ENCODE data around the gene SUSD3.
"Not testable (repeated sequence)": the region's sequence is repeated elsewhere in the genome, so short reads cannot be mapped to it uniquely, and the experiment has no call there.

Gene SUSD3

GRCh38 chr9:93093877-93094657 is 35.6 kb downstream of the SUSD3 start:
- DNase-seq (ENCODE audit: low spot score): no peak

GRCh38 chr9:93094658-93095204 is 36.2 kb downstream of the SUSD3 start:
- DNase-seq (ENCODE audit: low spot score): no peak

GRCh38 chr9:93095205-93096130 is 37.0 kb downstream of the SUSD3 start:
- peak; percentile 100 for DNase-seq (ENCODE audit: low spot score)

GRCh38 chr9:93096131-93096802 is 37.8 kb downstream of the SUSD3 start, which contains the start of gene CARD19:
TSS of gene CARD19 (plus strand) at chr9:93096217. CDS start at chr9:93096346, 129 bp downstream.
- peak; percentile 36 for DNase-seq (ENCODE audit: low spot score)

- DNase-seq (ENCODE audit: low spot score): no peak
Observed at GRCh38 chr9:93096811-93097382, 38.4 kb downstream of the SUSD3 start.

DNA sequence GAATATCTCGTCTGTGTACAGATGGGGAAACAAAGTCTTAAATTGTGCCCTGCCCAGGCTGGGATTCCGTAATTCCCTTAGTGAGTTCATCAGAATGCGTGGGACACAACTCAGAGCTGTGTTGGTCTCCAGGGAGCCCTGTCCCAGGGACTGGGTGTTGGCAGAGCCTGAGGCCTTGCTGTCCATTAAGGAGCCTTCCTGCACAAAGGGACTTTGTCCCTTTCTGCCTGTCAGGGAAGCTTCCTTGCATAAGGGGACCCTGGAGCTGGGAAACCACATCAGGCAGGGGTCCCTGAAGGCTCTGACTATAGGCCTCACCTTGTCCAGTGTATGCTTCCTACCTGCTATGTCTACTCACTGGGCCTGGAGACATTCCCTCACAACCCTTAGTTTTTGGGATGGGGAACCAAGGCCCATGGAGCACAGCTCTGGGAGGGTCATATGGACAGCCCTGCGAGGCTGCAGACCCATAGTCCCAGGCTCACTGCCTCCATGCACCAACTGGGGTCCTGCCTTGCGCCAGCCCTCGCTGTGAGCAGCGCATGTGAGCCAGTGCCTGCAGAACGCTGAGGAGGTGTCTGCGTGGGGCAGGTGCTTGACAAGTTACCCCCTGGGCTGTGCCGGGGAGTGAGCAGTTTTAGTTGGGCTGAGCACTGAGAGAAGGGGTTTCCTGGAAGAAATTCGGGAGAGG is 39.2 kb downstream of the SUSD3 start:
- no peak for DNase-seq (ENCODE audit: low spot score)

- DNase-seq (ENCODE audit: low spot score): peak; percentile 64
Observed at GRCh38 chr9:93098236-93098946, 39.9 kb downstream of the SUSD3 start.

DNA sequence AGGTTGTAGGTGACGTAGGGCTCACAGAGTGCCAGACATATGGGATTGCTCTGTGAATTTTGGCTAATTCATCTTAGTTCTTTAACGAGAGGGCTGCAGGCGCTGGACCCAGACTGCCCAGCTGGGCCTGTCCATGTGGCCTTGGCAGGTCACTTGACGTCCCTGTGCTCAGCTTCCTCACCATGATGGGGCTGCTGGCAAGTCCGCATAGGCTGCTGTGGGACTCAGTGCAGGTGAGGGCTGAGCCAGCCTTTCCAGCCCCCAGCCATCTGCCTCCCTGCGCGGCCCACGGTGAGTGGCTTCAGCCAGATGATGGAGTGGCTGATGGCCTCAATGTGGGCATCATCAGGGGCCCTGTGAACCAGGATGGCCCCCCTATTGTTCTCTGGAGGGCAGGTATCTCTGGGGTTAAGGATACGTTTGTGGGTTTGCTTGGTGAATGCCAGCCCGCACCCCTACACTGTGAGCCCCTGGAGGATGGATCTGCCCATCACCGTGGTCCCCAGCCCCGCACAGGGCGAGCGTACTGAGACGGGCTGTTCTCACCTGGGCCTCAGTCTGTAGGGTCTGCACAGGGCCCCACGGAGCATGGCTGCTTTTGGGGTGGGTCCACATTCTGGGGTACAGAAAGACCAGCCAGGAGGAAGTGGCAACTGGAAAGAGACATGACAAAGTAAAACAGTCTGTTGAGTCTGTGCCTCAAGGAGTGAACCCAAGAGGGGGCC is 41.2 kb downstream of the SUSD3 start:
- DNase-seq (ENCODE audit: low spot score): no peak

GRCh38 chr9:93100276-93100636 is 41.8 kb downstream of the SUSD3 start:
- DNase-seq (ENCODE audit: low spot score): no peak

DNA sequence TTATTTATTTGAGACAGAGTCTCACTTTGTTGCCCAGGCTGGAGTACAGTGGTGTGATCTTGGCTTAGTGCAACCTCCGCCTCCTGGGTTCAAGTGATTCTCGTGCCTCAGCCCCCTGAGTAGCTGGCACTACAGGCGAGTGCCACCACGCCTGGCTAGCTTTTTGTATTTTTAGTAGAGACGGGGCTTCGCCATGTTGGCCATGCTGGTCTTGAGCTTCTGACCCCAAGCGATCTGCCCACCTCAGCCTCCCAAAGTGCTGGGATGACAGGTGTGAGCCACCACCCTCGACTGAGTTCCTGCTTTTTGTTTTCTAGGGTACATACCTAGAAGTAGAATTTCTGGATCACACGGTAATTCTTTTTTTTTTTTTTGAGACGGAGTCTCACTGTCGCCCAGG is 42.6 kb downstream of the SUSD3 start:
- DNase-seq (ENCODE audit: low spot score): not testable (repeated sequence)

DNA sequence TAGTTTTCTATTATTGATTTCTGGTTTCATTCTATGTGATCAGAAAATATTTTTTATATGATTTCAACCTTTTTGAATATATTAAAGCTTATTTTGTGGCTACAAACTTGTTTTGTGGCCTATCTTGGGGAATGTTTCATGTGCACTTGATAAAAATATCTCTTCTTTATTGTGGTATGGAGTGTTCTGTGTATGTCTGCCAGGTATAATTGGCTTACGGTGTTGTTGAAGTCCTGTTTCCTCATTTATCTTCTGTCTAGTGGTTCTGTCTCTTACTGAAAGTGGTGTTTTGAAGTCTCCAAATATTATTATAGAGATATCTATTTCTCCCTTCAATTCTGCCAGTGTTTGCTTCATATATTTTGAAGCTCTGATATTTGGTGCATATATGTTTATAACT is 47.1 kb downstream of the SUSD3 start:
- DNase-seq (ENCODE audit: low spot score): no peak

DNA sequence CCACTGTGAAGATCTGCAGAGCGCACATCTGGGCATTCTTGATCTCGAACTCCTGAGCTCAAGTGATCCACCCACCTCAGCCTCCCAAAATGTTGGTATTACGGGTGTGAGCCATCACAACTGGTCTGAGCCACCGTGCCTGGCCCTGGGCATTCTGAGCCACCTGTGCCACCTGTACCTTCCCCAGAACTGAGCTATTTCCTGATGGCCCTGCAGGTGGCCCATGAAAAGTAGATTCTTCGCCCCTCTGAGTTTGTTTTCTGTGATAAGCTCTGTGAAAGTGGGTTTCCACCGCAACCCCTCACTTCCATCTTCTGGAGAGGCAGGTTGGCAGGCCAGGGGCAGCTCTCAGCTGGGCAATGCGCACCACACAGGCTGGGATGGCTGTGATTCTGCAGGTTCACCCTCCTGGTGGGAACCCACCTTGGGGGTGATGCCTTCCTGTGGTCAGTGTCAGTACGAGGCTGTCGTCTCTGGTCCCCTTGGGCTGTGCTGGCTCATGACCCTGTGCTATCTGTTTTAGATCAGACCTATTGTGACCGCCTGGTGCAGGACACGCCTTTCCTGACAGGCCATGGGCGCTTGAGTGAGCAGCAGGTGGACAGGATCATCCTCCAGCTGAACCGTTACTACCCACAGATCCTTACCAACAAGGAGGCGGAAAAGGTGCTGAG is 48.8 kb downstream of the SUSD3 start:
- no peak for DNase-seq (ENCODE audit: low spot score)

DNA sequence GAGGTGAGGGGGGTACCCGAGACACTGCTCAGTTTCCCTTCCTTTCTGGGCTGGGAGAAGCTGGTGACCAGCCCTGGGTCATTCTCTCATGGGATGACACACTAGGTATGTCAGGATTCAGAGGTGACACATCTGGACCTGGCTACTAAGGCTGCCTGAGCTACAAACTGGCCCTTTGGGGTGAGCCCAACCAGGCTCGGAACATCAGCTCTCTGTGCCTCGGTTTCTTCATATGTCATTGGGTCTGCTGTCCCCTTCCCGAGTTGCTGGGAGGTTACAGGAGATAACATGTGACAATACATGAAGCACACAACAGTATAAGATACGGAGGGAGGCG is 49.3 kb downstream of the SUSD3 start:
- DNase-seq (ENCODE audit: low spot score): no peak

- DNase-seq (ENCODE audit: low spot score): no peak
Observed at GRCh38 chr9:93108291-93109041, 50.0 kb downstream of the SUSD3 start.

DNA sequence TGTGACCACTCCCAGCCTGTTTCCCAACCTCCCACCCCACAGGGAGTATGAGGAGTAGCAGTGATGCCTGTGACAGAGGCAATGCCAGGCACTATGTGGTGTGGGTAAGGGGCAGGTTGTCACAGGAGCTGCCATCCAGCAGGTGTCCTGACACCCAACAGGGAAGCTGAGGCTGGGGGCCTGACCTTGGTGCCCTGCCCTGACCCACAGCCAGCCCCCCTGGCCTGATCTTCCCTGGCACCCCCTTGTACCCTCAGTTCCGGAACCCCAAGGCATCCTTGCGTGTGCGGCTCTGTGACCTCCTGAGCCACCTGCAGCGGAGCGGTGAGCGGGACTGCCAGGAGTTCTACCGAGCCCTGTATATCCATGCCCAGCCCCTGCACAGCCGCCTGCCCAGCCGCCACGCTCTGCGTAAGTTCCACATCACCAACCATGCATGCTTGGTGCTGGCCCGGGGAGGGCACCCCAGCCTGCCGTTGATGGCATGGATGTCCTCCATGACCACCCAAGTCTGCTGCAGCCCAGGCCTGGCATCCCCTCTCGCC is 51.9 kb downstream of the SUSD3 start:
- no peak for DNase-seq (ENCODE audit: low spot score)

GRCh38 chr9:93111001-93111370 is 52.5 kb downstream of the SUSD3 start:
- no peak for DNase-seq (ENCODE audit: low spot score)

DNA sequence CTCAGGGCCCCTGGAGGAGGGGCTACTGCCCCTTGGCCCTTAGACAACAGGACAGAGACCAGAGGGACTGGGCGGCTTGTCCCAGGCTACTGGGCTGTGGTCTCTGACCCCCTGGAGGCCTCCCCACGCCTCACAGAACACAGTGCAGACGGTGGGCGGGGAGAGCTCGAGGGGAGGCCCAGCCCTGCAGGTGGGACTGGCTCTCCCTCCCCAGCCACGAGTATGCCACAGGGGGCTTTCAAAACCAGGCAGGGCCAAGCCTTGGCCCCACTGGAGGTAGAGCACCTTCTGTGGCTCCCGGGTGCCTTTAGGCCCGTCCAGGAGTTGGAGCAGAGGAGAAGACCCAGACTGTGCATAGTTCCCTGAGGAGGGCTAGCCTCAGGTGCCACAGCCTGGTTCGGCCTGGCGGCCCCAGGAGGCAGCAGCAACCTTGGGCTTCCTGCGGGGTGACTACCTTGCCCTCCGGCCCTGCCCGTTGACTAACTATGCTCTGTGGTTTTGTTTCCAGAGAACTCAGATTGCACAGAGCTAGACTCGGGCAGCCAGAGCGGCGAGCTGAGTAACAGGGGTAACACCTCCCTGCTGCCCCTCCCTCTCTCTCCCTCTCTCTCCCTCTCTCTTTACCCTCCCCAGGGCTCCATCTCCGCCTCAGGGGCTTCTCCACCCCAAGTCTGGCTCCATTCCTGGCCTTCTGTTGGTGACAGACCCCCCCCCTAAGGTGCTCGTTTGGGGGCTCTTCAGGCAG is 53.0 kb downstream of the SUSD3 start:
- no peak for DNase-seq (ENCODE audit: low spot score)

All from hematopoietic multipotent progenitor cell treated with erythropoietin and hydrocortisone succinate and interleukin-3 and kit ligand, for 15 days (in vitro differentiated cells).